ENCODE data around the gene TPGS1.

Gene TPGS1

GRCh38 chr19:498977-499623 lies 8.2 kb upstream of the TPGS1 start:
- no peak overlapping the region for H3K4me3 ChIP-seq (ENCODE audit: low read depth, low read length)
- no peak overlapping the region for H2AFZ ChIP-seq
- no peaks in the 10 kb centered on the region for H3K36me3 ChIP-seq (ENCODE audit: control insufficient read depth, insufficient read depth, low read length)
- no peak overlapping the region for H3K4me2 ChIP-seq (ENCODE audit: low read length)
- no peak overlapping the region for H3K9ac ChIP-seq
- H3K9me3 ChIP-seq (ENCODE audit: control insufficient read depth, low read length), result no peaks in the 10 kb centered on the region
- no peaks in the 10 kb centered on the region for H3K27me3 ChIP-seq (ENCODE audit: control insufficient read depth, insufficient read depth, low read length)
- H3K27ac ChIP-seq, result no peak overlapping the region
- no peaks in the 10 kb centered on the region for H3K79me2 ChIP-seq
- H3K4me1 ChIP-seq, result peaks cover 2% of the 10 kb centered on the region
- TF ChIP-seq CTCF (IDR thresholded peaks at IDR 0.05), result no peak

GRCh38 chr19:501646-502045 lies 5.7 kb upstream of the TPGS1 start:
- H3K27me3 ChIP-seq (ENCODE audit: control insufficient read depth, insufficient read depth, low read length), result no peaks in the 10 kb centered on the region
- H3K27ac ChIP-seq, result no peak overlapping the region
- H3K79me2 ChIP-seq, result no peaks in the 10 kb centered on the region
- peaks cover 4% of the 10 kb centered on the region for H3K4me1 ChIP-seq
- no peak overlapping the region for H3K4me3 ChIP-seq (ENCODE audit: low read depth, low read length)
- H3K36me3 ChIP-seq (ENCODE audit: control insufficient read depth, insufficient read depth, low read length), result no peaks in the 10 kb centered on the region
- H3K9me3 ChIP-seq (ENCODE audit: control insufficient read depth, low read length), result no peaks in the 10 kb centered on the region
- H3K9ac ChIP-seq, result no peak overlapping the region
- H2AFZ ChIP-seq, result no peak overlapping the region
- TF ChIP-seq CTCF (IDR thresholded peaks at IDR 0.05), result no peak
- H3K4me2 ChIP-seq (ENCODE audit: low read length), result no peak overlapping the region

GRCh38 chr19:504616-505015 lies 2.7 kb upstream of the TPGS1 start:
- no peaks in the 10 kb centered on the region for H3K36me3 ChIP-seq (ENCODE audit: control insufficient read depth, insufficient read depth, low read length)
- peaks cover 8% of the 10 kb centered on the region for H3K79me2 ChIP-seq
- TF ChIP-seq CTCF (IDR thresholded peaks at IDR 0.05), result no peak
- no peak overlapping the region for H3K9ac ChIP-seq
- no peaks in the 10 kb centered on the region for H3K27me3 ChIP-seq (ENCODE audit: control insufficient read depth, insufficient read depth, low read length)
- no peak overlapping the region for H3K4me2 ChIP-seq (ENCODE audit: low read length)
- no peak overlapping the region for H3K27ac ChIP-seq
- H2AFZ ChIP-seq, result no peak overlapping the region
- H3K4me1 ChIP-seq, result peaks cover 3% of the 10 kb centered on the region
- no peak overlapping the region for H3K4me3 ChIP-seq (ENCODE audit: low read depth, low read length)
- H3K9me3 ChIP-seq (ENCODE audit: control insufficient read depth, low read length), result no peaks in the 10 kb centered on the region

GRCh38 chr19:506404-507285 lies 652 bp upstream of the TPGS1 start:
- H3K4me2 ChIP-seq (ENCODE audit: low read length), result peak overlapping the region; percentile 73
- H3K4me1 ChIP-seq, result peaks cover 3% of the 10 kb centered on the region
- peaks cover 8% of the 10 kb centered on the region for H3K79me2 ChIP-seq
- H3K27ac ChIP-seq, result peak overlapping the region; percentile 94
- H3K36me3 ChIP-seq (ENCODE audit: control insufficient read depth, insufficient read depth, low read length), result no peaks in the 10 kb centered on the region
- H3K4me3 ChIP-seq (ENCODE audit: low read depth, low read length), result peak overlapping the region; percentile 97
- H3K27me3 ChIP-seq (ENCODE audit: control insufficient read depth, insufficient read depth, low read length), result no peaks in the 10 kb centered on the region
- peak overlapping the region; percentile 98 for H2AFZ ChIP-seq
- no peaks in the 10 kb centered on the region for H3K9me3 ChIP-seq (ENCODE audit: control insufficient read depth, low read length)
- peak; percentile 96 for TF ChIP-seq CTCF (IDR thresholded peaks at IDR 0.05)
- H3K9ac ChIP-seq, result no peak overlapping the region

All from parathyroid adenoma (tissue), 2 donors.